ENCODE measurements around the gene CLN5. TPM values are rescaled to one million over a fixed set of nuclear protein-coding genes. Genes with fewer than 3 reads are reported as not detected.

The CLN5 gene
- total RNA-seq, 1 experiment from 2014 or later = 18.7 TPM

- Histone ChIP-seq H3K4me1 (ENCODE audit: low read length) (no peaks in the 10 kb centered on the region), H3K4me2 (ENCODE audit: low read depth, low read length, poor library complexity, severe bottlenecking) (no peak overlapping the region), H3K27ac (ENCODE audit: low read length) (no peak overlapping the region), H3K9me3 (ENCODE audit: low read length) (no peaks in the 10 kb centered on the region), H3K9ac (ENCODE audit: low read length) (no peak overlapping the region), H3K9me2 (replicated peaks; ENCODE audit: insufficient read depth, low read length) (no peaks in the 10 kb centered on the region), H3K27me3 (ENCODE audit: low read length) (no peaks in the 10 kb centered on the region), H2AFZ (ENCODE audit: low read length) (no peak overlapping the region), H3K4me3 (ENCODE audit: low read length) (no peak overlapping the region), H3K36me3 (ENCODE audit: insufficient read depth, low read length) (peaks cover 17% of the 10 kb centered on the region; the same call in 1 of the 2 replicates), H4K20me1 (ENCODE audit: insufficient read depth, low read depth, low read length) (no peaks in the 10 kb centered on the region), H3K79me2 (ENCODE audit: low read length) (no peaks in the 10 kb centered on the region)
- DNase-seq = no peak
Measured at GRCh38 chr13:77042566-77043177, 50.8 kb downstream of the CLN5 start.

DNA sequence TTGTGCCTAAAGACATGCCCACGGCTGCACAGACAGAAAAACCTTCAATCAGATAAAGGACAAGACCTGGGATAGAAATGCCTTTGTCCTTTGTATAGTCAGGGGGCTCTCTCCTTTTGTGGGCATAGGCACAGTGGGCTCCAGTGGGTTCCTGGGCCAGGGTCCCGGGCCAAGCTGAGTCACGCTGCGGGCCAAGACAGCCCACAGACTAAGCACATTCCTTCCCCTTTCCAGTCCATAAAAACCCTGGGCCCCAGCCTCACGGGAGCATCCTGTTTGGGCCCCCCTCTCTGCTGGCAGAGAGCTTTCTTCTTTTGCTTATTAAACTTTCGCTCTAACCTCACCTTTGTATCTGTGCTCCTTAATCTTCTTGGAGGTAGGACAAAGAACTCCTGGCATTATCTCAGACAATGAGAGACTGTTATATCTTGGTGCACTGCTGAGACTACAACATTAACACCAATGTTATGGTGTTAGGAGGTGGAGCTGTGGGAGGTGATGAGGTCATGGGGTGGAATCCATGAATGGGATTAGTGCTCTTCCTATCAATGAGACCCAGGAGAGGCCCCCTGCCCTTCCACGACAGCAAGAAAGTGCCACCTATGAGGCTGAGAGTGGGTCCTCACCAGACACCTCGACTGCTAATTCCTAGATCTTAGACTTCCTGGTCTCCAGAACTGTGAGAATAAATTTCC is 55.9 kb downstream of the CLN5 start:
- H3K4me1 ChIP-seq (ENCODE audit: low read length) = no peaks in the 10 kb centered on the region
- no peaks in the 10 kb centered on the region for H3K79me2 ChIP-seq (ENCODE audit: low read length)
- no peak overlapping the region for H3K27ac ChIP-seq (ENCODE audit: low read length)
- H3K27me3 ChIP-seq (ENCODE audit: low read length) = no peaks in the 10 kb centered on the region
- H3K9me3 ChIP-seq (ENCODE audit: low read length) = no peaks in the 10 kb centered on the region
- H2AFZ ChIP-seq (ENCODE audit: low read length) = no peak overlapping the region
- no peak overlapping the region for H3K4me3 ChIP-seq (ENCODE audit: low read length)
- no peak for DNase-seq
- H4K20me1 ChIP-seq (ENCODE audit: insufficient read depth, low read depth, low read length) = no peaks in the 10 kb centered on the region
- no peak overlapping the region for H3K4me2 ChIP-seq (ENCODE audit: low read depth, low read length, poor library complexity, severe bottlenecking)
- no peaks in the 10 kb centered on the region for H3K9me2 ChIP-seq (replicated peaks; ENCODE audit: insufficient read depth, low read length)
- H3K36me3 ChIP-seq (ENCODE audit: insufficient read depth, low read length) = peaks cover 31% of the 10 kb centered on the region; the same call in 1 of the 2 replicates
- H3K9ac ChIP-seq (ENCODE audit: low read length) = no peak overlapping the region

- Histone ChIP-seq H3K36me3 (ENCODE audit: insufficient read depth, low read length) (peaks cover 35% of the 10 kb centered on the region; the same call in 1 of the 2 replicates), H3K9ac (ENCODE audit: low read length) (no peak overlapping the region), H3K79me2 (ENCODE audit: low read length) (no peaks in the 10 kb centered on the region), H4K20me1 (ENCODE audit: insufficient read depth, low read depth, low read length) (no peaks in the 10 kb centered on the region), H3K9me2 (replicated peaks; ENCODE audit: insufficient read depth, low read length) (no peaks in the 10 kb centered on the region), H3K4me3 (ENCODE audit: low read length) (no peak overlapping the region), H3K9me3 (ENCODE audit: low read length) (no peaks in the 10 kb centered on the region), H3K27ac (ENCODE audit: low read length) (no peak overlapping the region), H3K4me1 (ENCODE audit: low read length) (no peaks in the 10 kb centered on the region), H3K27me3 (ENCODE audit: low read length) (no peaks in the 10 kb centered on the region), H2AFZ (ENCODE audit: low read length) (no peak overlapping the region), H3K4me2 (ENCODE audit: low read depth, low read length, poor library complexity, severe bottlenecking) (no peak overlapping the region)
- no peak for DNase-seq
Measured at GRCh38 chr13:77048681-77049080, 56.8 kb downstream of the CLN5 start.

GRCh38 chr13:77053192-77053591 is 61.3 kb downstream of the CLN5 start:
- H3K9me2 ChIP-seq (replicated peaks; ENCODE audit: insufficient read depth, low read length) = no peaks in the 10 kb centered on the region
- H2AFZ ChIP-seq (ENCODE audit: low read length) = no peak overlapping the region
- no peak overlapping the region for H3K9ac ChIP-seq (ENCODE audit: low read length)
- H4K20me1 ChIP-seq (ENCODE audit: insufficient read depth, low read depth, low read length) = no peaks in the 10 kb centered on the region
- H3K79me2 ChIP-seq (ENCODE audit: low read length) = no peaks in the 10 kb centered on the region
- H3K27ac ChIP-seq (ENCODE audit: low read length) = no peak overlapping the region
- DNase-seq = no peak
- peaks cover 44% of the 10 kb centered on the region; the same call in 1 of the 2 replicates for H3K36me3 ChIP-seq (ENCODE audit: insufficient read depth, low read length)
- H3K9me3 ChIP-seq (ENCODE audit: low read length) = no peaks in the 10 kb centered on the region
- no peak overlapping the region for H3K4me2 ChIP-seq (ENCODE audit: low read depth, low read length, poor library complexity, severe bottlenecking)
- H3K27me3 ChIP-seq (ENCODE audit: low read length) = no peaks in the 10 kb centered on the region
- no peaks in the 10 kb centered on the region for H3K4me1 ChIP-seq (ENCODE audit: low read length)
- H3K4me3 ChIP-seq (ENCODE audit: low read length) = no peak overlapping the region

Other genes starting within 250 kb of the CLN5 start
- gene KCTD12, start 105.7 kb upstream of the CLN5 start, total RNA-seq (2014; rRNA removed; shearing (Covaris generic); ENCODE audit: low replicate concordance) = 1.0 and 1.7 TPM in 2 replicates
- gene ACOD1, start 43.6 kb upstream of the CLN5 start, total RNA-seq (2014; rRNA removed; shearing (Covaris generic); ENCODE audit: low replicate concordance) = not detected in 2 replicates
- 49.0 and 56.8 TPM in 2 replicates for gene FBXL3, start 35.1 kb downstream of the CLN5 start, total RNA-seq (2014; rRNA removed; shearing (Covaris generic); ENCODE audit: low replicate concordance)